AG09319 (cell line): ENCODE data around the gene TSPAN7.
A peak's percentile ranks its signal among the peaks of the same experiment; 100 is the strongest.

Experiments used
- DNase-seq: peaks from one replicate; pipeline ENCODE4 v3.0.0-alpha.2; 2010; ENCODE audit warnings: low read depth; ENCODE audit errors: extremely low read depth
- TF ChIP-seq, protein P1 (sequence below): IDR thresholded peaks from 2 replicates; pipeline ENCODE4 v1.5.1; 2011; ENCODE audit warnings: low read depth, mild to moderate bottlenecking, inconsistent platforms, low read length, moderate library complexity

Gene TSPAN7, protein sequence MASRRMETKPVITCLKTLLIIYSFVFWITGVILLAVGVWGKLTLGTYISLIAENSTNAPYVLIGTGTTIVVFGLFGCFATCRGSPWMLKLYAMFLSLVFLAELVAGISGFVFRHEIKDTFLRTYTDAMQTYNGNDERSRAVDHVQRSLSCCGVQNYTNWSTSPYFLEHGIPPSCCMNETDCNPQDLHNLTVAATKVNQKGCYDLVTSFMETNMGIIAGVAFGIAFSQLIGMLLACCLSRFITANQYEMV

GRCh38 chrX:38561126-38561868 lies at the start of gene TSPAN7:
Gene TSPAN7, plus strand, starts transcription at chrX:38561542. Its CDS starts 5 bp downstream, at chrX:38561547.
- peak; percentile 10 for DNase-seq
- TF ChIP-seq, protein P1, sequence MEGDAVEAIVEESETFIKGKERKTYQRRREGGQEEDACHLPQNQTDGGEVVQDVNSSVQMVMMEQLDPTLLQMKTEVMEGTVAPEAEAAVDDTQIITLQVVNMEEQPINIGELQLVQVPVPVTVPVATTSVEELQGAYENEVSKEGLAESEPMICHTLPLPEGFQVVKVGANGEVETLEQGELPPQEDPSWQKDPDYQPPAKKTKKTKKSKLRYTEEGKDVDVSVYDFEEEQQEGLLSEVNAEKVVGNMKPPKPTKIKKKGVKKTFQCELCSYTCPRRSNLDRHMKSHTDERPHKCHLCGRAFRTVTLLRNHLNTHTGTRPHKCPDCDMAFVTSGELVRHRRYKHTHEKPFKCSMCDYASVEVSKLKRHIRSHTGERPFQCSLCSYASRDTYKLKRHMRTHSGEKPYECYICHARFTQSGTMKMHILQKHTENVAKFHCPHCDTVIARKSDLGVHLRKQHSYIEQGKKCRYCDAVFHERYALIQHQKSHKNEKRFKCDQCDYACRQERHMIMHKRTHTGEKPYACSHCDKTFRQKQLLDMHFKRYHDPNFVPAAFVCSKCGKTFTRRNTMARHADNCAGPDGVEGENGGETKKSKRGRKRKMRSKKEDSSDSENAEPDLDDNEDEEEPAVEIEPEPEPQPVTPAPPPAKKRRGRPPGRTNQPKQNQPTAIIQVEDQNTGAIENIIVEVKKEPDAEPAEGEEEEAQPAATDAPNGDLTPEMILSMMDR: no peak

DNA sequence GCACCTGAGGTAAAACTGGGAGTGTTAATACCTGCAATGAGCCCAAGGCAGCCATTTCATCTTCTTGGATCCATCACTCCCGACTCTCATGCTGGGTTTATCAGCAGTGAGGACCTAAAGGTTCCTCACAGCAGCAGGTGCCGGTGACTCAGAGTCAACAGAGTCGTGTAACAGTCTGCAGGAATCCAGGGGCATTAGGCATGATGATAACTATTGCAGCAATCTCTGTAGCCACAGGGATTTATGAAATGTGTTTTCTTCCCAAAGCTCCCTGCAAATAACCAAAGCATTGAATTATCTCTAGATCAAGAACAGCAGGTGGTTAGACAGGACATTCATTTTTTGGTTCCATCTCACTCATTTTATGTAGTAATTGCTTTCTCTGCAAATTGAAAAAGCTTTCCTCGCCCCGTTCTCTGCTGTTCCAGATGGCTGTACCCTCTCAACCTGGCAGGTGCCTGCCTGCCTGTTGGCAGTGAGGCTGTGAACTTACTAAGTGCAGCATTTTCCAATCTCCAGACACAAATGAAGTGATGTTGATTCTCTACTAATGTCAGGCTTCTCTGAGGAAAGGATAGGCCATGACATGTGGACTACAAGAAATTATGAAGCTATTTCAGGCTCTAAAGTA lies 48.1 kb upstream of the TSPAN7 start:
- TF ChIP-seq, protein P1: no peak

GRCh38 chrX:38514016-38514854 lies 47.1 kb upstream of the TSPAN7 start:
- DNase-seq: no peak
- TF ChIP-seq, protein P1: no peak

More for the DNA sequence above, 48.1 kb upstream of the TSPAN7 start:
- no peak for DNase-seq

- TF ChIP-seq, protein P1: no peak
- DNase-seq: no peak
These were observed 46.1 kb upstream of the TSPAN7 start for GRCh38 chrX:38515291-38515690.

- TF ChIP-seq, protein P1: no peak
- no peak for DNase-seq
These were observed 45.1 kb upstream of the TSPAN7 start for GRCh38 chrX:38516196-38516774.

- DNase-seq: no peak
- TF ChIP-seq, protein P1: no peak
These were observed 41.7 kb upstream of the TSPAN7 start for GRCh38 chrX:38519651-38520050.
